GM19025 (cell line): ENCODE measurements around the gene MEIS2.

Experiments used
- ATAC-seq: cut with Tn5 transposase; IDR thresholded peaks from one replicate; pipeline ENCODE4 v1.9.1; 2021; ENCODE audit warnings: mild to moderate bottlenecking, low read depth, moderate library complexity; ENCODE audit not compliant: unreplicated experiment

MEIS2 gene

DNA sequence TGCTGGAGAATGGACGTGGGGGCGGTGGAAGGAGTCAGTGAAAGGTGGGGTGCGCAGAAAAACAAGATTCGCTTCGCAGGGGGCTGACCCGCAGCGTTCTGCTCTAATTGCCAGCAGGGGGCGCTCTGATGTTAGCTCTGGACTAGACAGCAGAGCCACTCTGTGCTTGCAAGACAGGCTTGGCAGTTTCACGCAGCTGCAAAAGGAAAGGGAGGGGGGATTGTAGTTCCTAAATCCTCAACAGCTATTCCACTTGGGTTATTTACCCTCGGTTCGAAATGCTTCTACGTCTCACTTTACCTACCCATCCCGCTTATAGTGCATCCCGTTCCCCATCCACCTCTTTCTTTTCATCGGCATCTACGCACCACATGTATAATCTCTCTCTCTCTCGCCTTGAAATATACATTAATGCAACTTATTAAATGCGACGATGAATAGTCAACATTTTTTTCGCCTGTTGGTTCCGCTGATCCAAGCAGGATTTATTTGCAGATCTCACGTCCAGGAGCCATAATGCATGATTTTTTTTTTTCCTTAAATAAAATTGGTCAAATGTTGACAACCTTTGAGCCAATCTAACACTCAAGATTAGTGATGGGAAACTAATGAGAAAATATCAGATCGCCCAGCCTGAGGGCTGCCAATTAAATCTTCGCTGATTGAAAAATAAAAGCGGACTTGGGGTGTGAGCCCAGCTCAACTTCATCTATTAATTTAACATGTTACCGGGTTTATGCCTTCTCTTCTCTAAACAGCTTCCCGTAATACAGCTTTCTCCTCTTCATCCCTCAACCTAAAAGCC is 216.4 kb downstream of the MEIS2 start:
- ATAC-seq: peak; percentile 75

DNA sequence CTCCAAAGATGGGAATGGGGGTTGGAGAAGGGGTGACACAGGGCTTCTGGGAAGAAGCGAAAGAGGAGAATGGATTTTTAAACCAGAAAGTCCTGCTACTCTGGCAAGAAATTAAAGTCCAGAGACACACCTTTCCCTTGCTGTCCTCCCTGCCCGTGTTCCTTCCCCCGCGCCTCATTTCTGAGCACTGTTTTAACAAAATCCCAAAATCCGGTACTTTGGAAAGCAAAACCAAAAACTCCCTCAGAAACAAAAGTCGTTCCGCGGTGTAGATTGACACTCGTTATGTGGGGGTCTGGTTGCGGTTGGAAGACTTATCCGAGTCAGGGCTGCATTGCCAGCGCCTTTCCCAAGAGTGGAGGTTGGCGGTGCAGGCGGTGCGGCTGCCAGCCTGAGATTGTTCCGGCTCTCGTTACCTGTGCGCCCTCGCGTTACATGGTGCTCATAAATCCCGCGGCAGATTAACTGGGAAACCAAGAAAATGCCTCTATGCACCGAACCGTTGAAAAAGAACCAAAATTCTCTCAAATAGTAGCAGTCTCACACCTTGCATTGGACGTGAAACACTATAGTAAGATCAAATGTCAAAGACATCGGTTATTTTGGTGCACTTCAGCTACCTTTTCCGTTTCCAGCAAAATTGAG is 217.7 kb downstream of the MEIS2 start:
- no peak for ATAC-seq

DNA sequence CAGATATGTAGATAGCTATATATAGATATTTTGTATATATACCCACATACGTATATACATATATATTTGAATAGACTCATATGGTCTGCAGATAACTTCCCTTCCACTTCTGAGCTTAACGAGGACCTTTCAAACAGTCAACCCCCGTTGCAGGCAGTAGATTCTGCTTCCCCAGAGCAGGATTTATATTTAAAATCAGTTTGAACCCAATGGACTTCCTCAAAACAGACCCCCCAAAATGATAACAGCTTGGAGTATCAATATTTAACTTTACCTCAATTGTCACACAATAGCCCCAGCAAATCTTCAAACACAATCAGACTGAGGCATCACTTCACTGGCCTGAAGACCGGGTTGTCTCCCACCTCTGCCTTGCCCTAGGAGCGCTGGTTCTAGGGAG is 218.3 kb downstream of the MEIS2 start:
- no peak for ATAC-seq

DNA sequence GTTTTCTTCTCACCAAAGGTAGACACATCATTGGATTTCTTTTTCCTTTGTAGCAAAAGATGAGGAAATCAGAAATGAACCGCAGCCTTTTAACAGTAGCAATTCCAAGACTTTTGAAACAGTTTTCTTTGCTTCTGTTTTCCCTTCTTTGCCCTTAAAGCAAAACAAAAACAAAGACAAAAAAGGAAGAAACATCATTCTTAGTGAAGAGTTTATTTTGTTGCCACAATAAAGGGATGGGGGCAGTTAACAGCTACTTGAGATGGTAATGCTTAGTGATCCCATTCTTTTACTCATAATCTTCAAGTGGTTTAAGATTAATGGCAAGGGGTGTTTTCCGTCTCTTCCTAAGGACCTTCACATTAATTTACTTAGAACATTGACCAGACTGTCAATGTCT is 218.8 kb downstream of the MEIS2 start:
- ATAC-seq: no peak

DNA sequence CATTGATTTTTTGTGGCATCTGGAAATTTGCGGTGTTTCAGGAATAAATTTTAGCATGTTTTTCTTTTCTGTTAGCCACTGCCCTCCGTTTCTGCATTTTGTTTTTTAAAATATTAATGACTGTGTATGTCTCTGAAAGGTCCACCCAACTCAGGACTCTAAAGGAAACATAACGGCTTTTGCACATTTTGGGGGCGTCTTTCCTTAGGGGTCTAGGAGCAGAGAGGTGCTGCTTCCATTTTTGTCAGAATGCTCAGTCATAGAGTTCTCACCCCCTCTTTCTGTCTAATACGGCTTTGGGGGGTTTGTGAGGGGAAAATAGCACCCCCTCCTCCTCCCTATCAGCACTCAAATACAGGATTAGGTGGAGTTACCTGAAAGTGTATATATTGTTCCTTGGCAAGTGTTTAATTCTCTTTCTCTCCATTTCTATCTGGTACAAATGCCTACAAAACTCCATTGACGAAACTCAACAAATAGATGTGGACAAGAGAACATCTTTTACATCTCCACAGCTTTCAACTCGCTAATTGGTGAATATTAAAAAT is 219.4 kb downstream of the MEIS2 start:
- no peak for ATAC-seq

DNA sequence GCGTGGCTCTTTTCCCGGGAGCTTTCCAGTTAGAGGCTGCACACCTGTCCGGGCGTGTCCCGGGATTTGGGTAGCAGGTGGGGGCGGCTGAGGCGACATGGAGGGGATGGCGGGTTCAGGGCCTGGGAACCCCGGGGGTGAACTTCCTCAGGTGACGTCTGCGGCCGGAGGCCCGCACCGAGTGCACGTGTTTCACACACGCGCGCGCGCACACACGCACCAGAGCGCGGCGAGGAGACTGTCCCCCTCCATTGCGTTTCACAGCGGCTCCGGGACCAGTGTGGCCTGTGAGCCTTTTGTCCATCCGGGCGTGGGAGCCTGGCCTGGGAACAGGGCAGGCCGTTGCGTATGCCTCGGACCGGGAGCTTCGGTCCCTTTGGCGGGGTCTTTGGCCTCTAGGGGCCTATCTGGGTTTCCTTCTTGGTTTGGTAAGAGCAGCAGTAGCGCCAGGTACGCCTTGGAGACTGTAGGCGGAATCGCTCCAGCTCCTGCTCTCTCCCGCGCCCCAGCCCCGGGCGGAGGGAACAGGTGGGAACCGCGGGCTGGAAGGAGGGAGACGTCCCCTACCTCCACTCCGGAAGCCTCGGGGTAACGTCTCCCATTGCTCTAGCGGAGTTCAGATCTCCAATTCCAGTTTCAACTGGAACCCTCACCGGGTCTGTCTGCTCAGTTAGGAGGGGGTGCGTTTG is 220.0 kb downstream of the MEIS2 start:
- ATAC-seq: no peak

DNA sequence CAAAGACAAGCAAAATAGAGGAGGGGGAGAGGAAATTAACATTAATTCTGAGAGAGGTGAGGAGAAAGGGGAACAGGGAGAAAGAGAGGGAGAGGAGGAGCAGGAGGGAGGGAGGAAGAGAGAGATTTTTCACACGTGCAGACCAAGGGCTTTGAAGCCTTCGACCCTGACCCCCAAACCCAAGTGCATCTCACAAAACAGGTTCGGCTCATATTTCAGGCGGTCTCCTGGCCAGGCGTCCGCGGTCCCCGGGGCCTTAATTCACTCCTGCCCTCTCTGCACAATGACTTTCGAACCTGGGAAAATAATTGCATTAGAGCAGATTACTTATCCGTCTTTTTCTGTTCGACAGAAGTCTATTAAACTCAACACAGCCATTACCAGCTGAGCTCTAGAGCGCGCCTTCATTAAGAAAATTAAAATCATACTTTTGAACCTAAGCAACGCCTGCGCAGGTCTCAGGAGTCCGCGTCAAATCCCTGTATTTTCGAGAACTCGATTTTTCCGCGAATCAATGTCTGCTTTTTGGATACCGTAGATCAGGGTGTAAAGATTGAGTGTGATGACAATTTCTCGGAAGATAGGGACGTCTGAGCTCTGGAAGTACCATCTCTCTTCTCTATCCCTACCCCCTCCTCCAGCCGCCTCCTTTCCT is 220.7 kb downstream of the MEIS2 start:
- ATAC-seq: no peak

DNA sequence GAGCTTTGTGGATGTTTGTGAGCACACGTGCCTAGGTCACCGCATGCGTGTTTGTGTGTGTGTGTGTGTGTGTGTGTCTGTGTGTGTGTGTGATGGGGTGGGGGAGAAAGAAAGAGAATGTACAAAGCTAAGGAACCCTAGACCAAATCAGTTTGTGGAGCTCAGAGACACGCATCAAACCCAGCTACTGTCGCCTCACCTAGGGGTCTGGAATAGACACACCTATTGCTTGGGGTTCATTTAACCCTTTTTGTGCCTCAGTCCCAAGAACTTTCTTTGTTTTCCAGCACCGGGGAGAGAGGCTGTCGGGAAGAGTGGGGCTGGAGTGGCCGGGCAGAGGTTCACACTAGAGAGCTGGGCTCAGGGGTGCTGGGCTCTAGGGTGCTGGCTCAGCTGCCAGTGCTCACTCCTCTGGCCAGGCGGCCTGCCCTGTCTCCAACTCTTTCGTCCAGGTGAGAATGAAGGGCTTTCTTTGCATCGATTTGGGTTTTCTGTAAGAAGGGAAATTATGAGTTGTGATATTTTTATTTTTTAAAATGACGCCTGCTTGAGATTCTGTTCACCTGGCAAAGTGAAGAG is 221.6 kb downstream of the MEIS2 start:
- no peak for ATAC-seq

DNA sequence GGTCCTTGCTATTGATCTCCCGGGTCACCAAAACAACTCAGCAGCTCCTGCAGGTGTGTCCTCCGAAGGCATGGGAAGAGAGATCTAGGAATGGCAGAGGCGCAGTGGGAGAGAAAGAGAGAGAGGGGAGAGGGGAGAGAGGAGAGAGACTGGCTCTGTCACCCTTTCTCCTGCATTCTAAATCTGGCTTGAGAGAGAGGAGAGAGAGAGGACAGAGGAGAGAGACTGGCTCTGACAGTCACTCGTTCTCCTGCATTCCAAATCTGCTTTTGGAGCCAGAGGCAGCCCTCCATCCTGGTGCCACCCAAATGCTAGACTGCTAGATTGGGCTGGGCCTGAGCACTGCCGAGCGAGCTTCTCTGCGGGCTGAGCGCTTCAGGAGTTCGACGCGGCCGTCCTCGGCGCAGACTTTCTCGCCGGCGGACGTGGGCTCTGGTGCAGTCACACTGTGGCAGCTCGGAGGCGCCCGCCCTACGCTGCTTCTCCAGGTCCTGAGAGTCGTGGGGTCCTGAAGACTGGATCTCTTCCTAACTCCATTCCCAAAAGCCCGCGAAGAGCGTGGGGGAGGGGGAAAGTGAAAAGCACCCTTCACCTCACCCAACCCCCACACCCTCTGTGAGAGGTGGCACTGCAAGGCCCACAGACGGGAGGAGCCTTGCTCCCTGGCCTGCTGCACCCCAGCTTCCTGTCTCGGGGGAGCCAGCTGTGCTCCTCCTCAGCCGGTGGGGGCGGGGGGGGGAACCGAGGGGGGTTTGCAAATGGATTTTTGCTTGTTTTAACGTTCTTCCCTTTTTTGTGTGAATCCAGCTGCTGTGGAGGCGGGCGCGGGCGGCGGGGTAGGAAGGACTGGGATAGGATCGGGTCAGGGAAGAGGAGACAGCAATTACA is 222.3 kb downstream of the MEIS2 start:
- ATAC-seq: peak; percentile 63

DNA sequence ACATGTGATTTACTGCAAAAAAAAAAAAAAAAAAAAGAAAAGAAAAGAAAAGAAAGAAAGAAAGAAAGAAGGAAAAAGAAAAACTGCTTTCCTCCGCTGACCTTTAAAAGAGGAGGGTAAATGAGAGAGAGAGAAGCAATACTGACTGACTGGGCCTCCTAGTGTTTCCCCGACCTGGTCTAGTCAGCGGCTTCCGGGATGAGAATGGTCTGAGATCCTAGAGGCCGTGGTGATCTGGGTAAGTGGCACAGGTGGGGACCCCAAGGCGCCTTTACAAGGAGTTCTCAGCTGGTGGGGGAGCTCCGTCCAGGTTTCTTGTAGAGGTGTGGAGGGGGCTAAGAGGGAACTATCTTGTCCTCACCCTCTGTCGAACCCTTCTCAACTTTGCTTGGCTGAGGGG is 223.1 kb downstream of the MEIS2 start:
- ATAC-seq: no peak

DNA sequence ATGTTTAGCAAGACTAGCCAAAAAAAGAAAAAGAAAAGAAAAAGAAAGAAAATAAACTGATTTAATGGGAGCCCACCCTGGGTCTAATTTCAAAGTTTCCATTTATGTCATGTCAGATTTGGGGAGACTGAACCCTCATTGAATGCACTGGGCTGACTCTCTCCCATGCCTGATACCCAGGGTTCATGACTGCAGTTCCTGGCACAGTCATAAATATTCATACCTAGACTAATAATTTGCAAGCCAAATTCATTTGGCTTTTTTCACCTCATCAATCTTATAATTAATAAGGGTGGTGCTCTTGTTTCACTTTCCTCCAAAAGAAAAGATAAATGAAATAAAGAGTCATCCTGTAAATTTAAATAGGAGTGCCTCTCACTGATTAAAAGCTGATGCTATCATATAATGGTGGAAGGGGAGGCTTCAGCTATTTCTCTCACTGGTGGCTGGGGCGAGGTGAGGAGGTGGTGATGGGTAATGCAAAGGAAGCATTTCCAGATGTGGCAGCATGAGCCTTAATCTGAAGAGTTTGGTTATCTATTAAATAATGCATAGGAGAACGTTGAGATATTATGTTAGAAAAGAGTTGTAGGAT is 224.5 kb downstream of the MEIS2 start:
- no peak for ATAC-seq

DNA sequence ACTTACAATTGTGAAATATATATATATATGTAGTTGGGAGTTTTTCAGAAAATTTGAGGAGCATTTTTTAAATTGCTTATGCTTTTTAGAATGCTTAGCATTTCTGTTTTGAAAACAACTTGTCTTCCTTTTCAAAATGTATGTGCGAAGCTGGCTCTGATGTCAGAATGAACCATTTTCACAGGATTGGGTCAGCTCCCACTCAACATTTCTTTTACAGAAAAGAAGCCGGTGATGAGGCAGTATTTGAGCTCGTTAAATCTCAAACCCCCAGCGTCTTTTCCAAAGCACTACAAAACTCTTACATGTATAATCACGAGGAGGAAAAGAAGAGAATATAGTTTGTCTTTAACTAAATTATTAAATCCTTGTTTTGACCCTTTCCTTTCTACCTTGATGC is 225.4 kb downstream of the MEIS2 start:
- ATAC-seq: no peak

DNA sequence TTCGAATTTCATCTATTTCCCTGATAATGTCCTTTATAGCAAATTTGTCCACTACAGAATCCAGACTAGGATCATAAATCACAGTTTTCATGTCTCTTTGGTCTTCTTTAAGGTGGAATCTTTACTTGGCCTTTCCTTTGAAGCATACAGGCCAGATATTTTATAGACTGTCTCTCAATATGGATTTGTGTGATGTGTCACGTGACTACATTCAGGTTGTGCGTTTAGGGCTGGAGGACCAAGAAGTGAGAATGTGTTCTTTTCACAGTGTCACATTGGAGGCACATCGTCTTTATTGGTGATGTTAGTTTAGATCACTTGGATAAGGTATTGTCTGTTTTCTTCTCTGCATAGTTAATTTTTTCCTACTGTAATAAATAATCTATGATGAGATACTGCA is 232.9 kb downstream of the MEIS2 start:
- no peak for ATAC-seq

DNA sequence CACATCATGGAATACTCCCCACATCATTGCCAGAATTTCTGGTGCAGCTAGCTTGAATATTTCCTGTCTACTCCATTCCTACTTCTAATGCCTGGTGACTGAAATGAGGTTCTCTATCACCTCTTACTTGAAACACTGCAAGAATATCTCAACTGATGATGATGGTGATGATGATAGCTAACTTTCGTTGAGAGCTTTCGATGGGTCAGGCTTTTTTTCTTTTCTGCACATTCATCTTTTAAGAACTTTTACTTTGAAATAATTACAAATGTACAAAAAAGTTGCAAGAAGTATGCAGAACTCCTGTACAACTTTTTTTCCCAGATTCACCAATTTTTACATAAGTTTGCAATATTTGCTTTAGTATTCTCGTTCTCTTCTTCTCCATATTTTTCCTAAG is 233.5 kb downstream of the MEIS2 start:
- no peak for ATAC-seq

DNA sequence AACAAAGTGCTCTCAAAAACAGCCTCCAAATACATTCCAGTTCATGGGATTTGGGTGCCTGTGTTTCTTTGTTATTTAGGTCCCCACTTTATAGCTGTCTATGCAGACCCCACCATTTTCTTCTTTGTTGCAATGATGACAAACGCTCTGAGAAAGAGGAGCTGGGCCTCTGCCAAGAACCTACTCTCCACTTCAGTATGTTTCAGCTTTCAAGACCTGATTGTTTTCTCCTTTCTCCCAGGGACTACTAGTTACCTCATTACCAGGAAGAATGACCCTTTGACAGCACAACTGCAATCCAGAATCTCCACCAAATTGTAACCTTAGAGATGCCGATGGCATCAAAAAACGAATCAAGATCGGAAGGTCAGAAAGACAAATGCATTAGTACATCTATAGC is 236.8 kb downstream of the MEIS2 start:
- ATAC-seq: no peak

DNA sequence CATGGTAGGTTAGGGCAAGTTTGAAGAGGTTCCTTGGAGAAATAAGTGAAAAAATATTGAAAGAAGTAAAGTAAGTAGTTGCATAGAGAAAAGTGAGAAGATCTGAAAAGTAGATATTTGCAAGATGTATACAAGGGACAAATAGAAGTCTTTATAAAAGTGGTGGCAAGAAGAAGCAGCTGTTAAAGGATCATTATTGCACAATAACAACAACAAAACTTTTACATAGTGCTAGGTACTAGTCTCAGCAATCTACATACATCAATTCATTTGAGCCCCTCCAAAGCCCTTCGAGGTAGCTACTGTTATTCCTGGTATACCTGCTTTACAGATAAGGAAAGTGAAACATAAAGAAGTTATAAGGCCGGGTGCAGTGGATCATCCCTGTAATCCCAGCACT is 239.6 kb downstream of the MEIS2 start:
- ATAC-seq: no peak

DNA sequence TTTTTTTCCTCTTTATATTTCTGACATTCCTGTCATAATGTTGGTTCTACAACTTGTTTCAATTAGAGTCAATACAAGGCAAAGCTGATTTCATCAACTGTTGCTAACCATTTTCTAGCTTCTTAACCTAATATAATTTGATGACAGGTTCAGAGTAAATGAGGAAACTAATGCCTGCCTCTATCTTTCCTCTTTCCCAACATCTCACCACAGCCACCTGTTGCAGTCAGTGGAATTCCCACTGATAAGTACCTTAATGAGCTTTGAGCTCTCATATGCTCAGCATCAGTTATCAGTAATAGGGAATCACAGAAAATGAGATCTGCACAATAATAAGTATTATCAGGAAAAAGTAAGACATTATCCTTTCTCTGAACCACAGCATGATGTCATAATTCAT is 241.9 kb downstream of the MEIS2 start:
- ATAC-seq: no peak

DNA sequence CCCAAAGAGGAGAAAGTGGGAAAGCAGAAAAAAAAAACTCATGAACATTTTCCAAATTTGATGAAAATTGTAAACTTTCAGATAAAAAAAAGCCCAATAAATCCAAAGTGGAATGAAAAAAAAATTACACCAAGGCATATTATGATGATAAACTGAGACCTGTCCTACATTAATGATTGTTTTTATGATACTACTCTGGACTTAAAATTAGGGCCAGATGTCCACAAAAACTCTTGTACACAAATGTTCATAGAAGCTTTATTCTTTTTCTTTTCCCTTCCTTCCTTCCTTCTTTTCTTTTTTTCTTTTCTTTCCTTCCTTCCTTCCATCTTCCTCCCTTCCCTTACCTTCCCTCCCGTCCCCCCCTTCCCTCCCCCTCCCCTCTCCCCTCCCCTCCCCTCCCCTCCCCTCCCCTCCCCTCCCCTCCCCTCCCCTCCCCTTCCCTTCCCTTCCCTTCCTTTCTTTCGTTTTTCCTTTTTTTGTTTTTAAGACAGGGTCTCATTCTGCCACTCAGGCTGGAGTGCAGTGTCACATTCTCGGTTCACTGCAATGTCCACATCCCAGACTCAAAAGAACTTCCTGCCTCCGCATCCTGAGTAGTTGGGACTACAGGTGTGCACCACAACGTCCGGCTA is 243.9 kb downstream of the MEIS2 start:
- no peak for ATAC-seq

DNA sequence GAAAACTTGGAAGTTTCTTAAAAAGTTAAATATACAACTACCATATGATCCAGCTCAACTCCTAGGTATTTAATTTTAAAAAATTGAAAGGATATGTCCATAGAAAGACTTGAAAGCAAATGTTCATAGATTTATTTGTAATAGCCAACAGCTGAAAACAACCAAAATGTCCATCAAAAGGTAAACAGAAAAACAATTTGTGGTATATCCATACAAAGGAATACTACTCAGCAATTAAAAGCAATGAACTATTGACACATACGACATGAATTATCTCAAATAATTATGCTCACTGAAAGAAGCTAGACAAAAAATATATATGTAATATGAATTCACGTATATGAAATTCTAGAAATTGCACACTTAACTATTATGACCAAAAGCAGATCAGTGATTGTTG is 249.5 kb downstream of the MEIS2 start:
- no peak for ATAC-seq
